AG04450 (cell line): Measurements from ENCODE around the gene PEMT. TPM values are rescaled to one million over a fixed set of nuclear protein-coding genes. Genes with fewer than 3 reads are reported as not detected.

Source experiments
- CTCF ChIA-PET: fragments of 300-600, 350-600 bp; formaldehyde crosslinking; extraction: SDS; loops from one replicate; lab custom pipeline; 2022; ENCODE audit warnings: antibody characterized with exemption, inconsistent platforms; lab: Charles Lee
- POLR2A ChIA-PET: fragments of 350-600 bp; formaldehyde crosslinking; extraction: SDS; loops from one replicate; lab custom pipeline; 2021; ENCODE audit warnings: antibody characterized with exemption, inconsistent platforms; lab: Yijun Ruan, JAX
- DNase-seq: peaks from one replicate; pipeline ENCODE4 v3.0.0-alpha.2; 2011; ENCODE audit warnings: low read depth, low spot score
- H3K27ac ChIP-seq: one replicate; pipeline ENCODE4 v1.5.1; 2012; ENCODE audit warnings: low read depth, low read length, control low read depth
- H3K27me3 ChIP-seq: one replicate; pipeline ENCODE4 v1.6.0; 2012; ENCODE audit warnings: low read length; ENCODE audit not compliant: control insufficient read depth, insufficient read depth
- H3K4me3 ChIP-seq: 2 replicates; pipeline ENCODE4 v1.5.1; 2011; ENCODE audit warnings: mild to moderate bottlenecking, low read depth, low read length, control low read depth
- H3K9me3 ChIP-seq: 2 replicates; pipeline ENCODE4 v1.5.1; 2012; ENCODE audit warnings: low read length; ENCODE audit not compliant: control insufficient read depth, insufficient read depth
- CTCF ChIP-seq: IDR thresholded peaks from 2 replicates; pipeline ENCODE4 v1.5.1; 2011; ENCODE audit warnings: low read depth, low read length, control low read depth, inconsistent platforms
- polyA plus RNA-seq: library from polyadenylated mRNA; depleted of rRNA; stranded (reverse); fragments of >200 nt; gene quantifications from 2 replicates; pipeline ENCODE4 v1.2.3, GENCODE V29; 2011

The PEMT gene
- polyA plus RNA-seq, 1 experiment: 14.9 TPM

GRCh38 chr17:17568772-17569195 lies 22.7 kb downstream of the PEMT start:
- no peak overlapping the region for H3K27ac ChIP-seq
- ChIA-PET POLR2A (interaction anchor here (1.2 kb wide), 1 partner anchor 72 kb away, joined by 12 read pairs; the partner anchor contains the start of gene RASD1), CTCF (interaction anchor here (0.6 to 2.8 kb wide), 17 partner anchors 9 to 215 kb away, joined by 3 to 19 read pairs (median 3); partner anchors contain the start of gene RASD1)
- no peak overlapping the region for H3K4me3 ChIP-seq
- peak; percentile 82 for TF ChIP-seq CTCF
- H3K9me3 ChIP-seq: no peaks in the 10 kb centered on the region
- no peaks in the 10 kb centered on the region for H3K27me3 ChIP-seq
- no peak for DNase-seq

GRCh38 chr17:17567631-17568030 lies 23.9 kb downstream of the PEMT start:
- no peak for TF ChIP-seq CTCF
- POLR2A ChIA-PET: interaction anchor here (0.6 to 1.2 kb wide), 3 partner anchors 24 to 72 kb away, joined by 3 to 12 read pairs (median 11); partner anchors contain the start of genes PEMT and RASD1
- CTCF ChIA-PET: interaction anchor here (0.6 to 2.8 kb wide), 9 partner anchors 16 to 213 kb away, joined by 3 to 19 read pairs (median 3); partner anchors contain the start of gene RASD1
- no peak for DNase-seq
- Histone ChIP-seq H3K9me3 (no peaks in the 10 kb centered on the region), H3K27me3 (no peaks in the 10 kb centered on the region), H3K4me3 (no peak overlapping the region), H3K27ac (no peak overlapping the region)

GRCh38 chr17:17566896-17567513 lies 24.5 kb downstream of the PEMT start:
- no peak for TF ChIP-seq CTCF
- CTCF ChIA-PET: interaction anchor here (0.7 to 2.8 kb wide), 4 partner anchors 33 to 212 kb away, joined by 3 to 18 read pairs (median 6); partner anchors contain the start of gene RASD1
- POLR2A ChIA-PET: interaction anchor here (0.6 to 0.7 kb wide), 2 partner anchors 24 to 71 kb away, joined by 3 to 11 read pairs; partner anchors contain the start of genes PEMT and RASD1
- no peak overlapping the region for H3K4me3 ChIP-seq
- no peaks in the 10 kb centered on the region for H3K9me3 ChIP-seq
- no peak for DNase-seq
- no peak overlapping the region for H3K27ac ChIP-seq
- no peaks in the 10 kb centered on the region for H3K27me3 ChIP-seq

GRCh38 chr17:17565471-17566339 lies 25.8 kb downstream of the PEMT start:
- no peak for TF ChIP-seq CTCF
- H3K27ac ChIP-seq: no peak overlapping the region
- H3K27me3 ChIP-seq: no peaks in the 10 kb centered on the region
- H3K9me3 ChIP-seq: no peaks in the 10 kb centered on the region
- ChIA-PET POLR2A (interaction anchor here (1.3 kb wide), 1 partner anchor 69 kb away, joined by 8 read pairs; the partner anchor contains the start of gene RASD1), CTCF (interaction anchor here (0.8 to 2.5 kb wide), 2 partner anchors 48 to 69 kb away, joined by 3 to 12 read pairs; partner anchors contain the start of gene RASD1)
- no peak overlapping the region for H3K4me3 ChIP-seq
- no peak for DNase-seq
